ENCODE measurements around the gene L2HGDH. TPM values are rescaled to one million over a fixed set of nuclear protein-coding genes. Genes with fewer than 3 reads are reported as not detected.

The L2HGDH gene
- total RNA-seq, 1 donor = 1.2 TPM

DNA sequence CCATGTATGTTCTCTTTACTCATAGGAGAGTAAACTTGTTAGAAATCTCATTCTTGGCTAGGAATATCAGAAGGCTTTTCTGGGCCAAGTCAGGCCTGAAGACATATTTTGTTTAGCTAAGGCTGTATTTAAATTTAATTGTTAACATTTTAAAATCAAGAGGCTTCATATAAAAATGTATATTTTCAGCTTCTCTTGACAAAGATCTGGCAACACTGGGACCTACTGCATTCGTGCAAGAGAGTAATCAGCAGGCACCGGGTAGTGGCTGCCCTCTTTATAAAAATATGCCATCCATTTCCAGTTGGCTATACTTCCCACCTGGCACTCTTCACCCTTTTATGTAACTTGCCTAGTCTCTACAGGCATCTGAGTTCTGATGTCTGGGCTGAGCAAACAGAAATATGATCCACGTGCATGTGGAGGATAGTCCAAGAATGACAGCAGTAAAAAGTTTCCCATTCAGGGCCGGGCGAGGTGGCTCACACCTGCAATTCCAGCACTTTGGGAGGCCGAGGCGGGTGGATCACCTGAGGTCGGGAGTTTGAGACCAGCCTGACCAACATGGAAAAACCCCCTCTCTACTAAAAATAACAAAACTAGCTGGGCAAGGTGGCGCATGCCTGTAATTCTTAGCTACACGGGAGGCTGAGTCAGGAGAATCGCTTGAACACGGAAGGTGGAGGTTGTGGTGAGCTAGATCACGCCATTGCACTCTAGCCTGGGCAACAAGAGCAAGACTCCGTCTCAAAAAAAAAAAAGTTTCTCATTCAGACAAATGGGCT is 78.7 kb downstream of the L2HGDH start:
- Histone ChIP-seq H3K27me3 (ENCODE audit: insufficient read depth, low read length) (no peaks in the 10 kb centered on the region), H3K4me3 (ENCODE audit: low read length) (no peak overlapping the region), H3K9me3 (ENCODE audit: low read depth, low read length) (no peaks in the 10 kb centered on the region), H3K4me1 (ENCODE audit: insufficient read depth, low read length) (peaks cover 45% of the 10 kb centered on the region)

DNA sequence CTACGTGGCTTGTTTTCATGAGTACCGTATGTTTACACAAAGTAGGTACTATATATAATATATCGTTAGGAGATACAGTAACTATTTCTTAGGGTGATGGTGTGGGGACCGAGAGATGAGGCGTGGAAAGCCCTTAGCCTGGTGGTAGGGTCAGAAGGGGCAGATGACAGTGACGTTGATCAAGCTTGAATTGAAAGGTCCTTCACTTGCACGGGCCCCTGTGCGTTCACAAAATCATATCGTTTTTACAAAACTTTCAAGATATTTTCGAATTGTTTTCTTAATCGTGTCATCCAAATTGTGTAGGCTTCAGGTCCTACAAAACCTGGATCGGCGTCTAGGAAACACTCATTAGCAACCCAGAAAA is 79.8 kb downstream of the L2HGDH start:
- H3K4me1 ChIP-seq (ENCODE audit: insufficient read depth, low read length) = peaks cover 41% of the 10 kb centered on the region
- peak overlapping the region; percentile 94 for H3K4me3 ChIP-seq (ENCODE audit: low read length)
- H3K9me3 ChIP-seq (ENCODE audit: low read depth, low read length) = no peaks in the 10 kb centered on the region
- H3K27me3 ChIP-seq (ENCODE audit: insufficient read depth, low read length) = no peaks in the 10 kb centered on the region

DNA sequence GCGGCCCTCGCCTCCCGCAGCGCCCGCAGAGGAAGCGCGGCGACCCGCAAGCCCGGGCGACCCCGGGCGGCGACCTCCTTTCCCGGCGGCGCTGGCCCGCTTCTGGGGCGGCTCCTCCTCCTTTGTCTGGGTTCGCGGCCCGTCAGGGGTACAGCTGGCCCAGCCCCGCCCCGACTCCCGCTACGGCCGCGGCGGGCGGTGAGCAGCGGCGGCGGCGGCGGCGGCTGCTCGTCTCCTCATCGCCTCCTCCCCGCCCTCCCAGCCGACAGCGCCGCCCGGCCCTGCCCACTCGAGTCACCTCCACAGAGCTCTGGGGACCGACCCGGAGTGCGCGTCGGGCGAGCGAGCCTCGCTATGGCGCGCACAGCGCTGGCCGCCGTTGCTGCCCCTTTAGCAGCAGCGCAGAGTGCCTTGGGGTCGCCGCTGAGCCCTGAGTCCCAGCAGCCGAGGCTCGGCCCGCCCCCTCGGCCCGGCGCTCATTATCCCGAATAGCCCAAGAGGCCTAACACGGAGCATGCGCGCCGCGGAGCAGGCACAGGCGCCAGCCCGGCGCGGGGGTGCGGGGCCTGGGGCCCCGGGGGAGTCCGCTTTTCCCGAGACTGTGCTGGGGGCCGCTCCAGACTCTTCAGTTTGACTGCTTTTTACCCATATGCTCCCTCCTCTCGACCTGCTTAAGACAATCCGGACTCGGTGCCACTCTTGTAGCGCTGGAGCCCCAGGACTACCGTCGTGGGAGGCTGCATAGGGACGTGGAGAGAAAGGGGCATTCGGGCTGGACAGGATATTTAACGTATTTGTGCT is 80.4 kb downstream of the L2HGDH start, which contains the start of gene SOS2:
SOS2 (minus strand) TSS at position 104 of the 801 bp plus-strand sequence. CDS start 295 bp downstream, outside the sequence.
- peak within 1 kb of the TSS; percentile 94 for H3K4me3 ChIP-seq (ENCODE audit: low read length)
- H3K4me1 ChIP-seq (ENCODE audit: insufficient read depth, low read length) = peaks cover 36% of the 10 kb centered on the region
- no peaks in the 10 kb centered on the region for H3K27me3 ChIP-seq (ENCODE audit: insufficient read depth, low read length)
- H3K9me3 ChIP-seq (ENCODE audit: low read depth, low read length) = no peaks in the 10 kb centered on the region

DNA sequence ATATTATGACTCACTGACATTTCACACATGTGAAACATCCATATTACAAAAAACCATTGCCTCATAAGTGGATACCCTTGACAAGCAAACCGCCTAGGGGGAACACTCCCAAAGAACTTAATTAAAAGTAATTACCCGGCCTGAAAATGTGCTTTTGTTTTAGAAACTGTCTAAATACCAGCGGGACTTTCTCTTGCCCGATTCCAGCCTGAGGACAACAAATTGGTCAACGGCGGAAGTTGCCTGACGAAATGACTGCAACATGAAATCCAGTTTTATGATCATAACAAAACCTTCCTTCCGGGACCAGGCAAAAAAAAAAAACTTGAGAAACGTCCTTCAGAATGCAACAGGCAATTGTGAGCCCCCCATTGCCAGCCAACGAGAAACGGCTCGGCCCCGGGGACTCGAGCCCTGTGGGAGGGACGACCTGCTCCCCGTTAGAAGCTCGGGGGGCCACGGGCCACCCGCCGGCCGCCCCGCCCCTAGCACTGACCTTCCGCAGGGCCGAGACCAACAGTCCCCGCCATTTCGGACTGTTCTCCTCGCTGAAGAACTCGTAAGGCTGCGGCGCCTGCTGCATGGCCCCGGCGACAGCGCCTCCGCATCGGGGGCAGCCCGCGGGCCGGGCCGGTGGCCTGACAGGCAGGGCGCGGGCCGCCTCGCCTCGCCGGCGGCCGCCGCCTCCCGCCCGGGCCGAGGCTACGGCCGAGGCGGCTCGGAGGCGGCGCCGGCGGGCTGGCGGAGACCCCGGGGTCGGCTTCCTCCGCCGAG is 81.1 kb downstream of the L2HGDH start:
- no peaks in the 10 kb centered on the region for H3K27me3 ChIP-seq (ENCODE audit: insufficient read depth, low read length)
- H3K9me3 ChIP-seq (ENCODE audit: low read depth, low read length) = no peaks in the 10 kb centered on the region
- H3K4me3 ChIP-seq (ENCODE audit: low read length) = peak overlapping the region; percentile 94
- peaks cover 41% of the 10 kb centered on the region for H3K4me1 ChIP-seq (ENCODE audit: insufficient read depth, low read length)

DNA sequence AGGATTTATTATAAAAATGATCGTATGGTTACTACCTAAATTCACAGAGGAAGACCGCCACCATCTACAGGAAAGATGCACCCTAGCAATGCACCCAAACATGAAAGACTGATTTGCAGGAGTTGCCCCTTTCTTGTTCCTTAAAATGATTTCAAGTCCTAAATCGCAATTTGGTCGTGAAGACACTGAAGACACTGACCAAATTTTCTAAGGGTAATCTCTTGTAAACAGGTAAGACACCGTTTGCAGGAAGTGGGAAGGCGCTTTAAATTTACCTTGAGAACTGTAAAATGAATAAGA is 81.7 kb downstream of the L2HGDH start:
- peak overlapping the region; percentile 94 for H3K4me3 ChIP-seq (ENCODE audit: low read length)

DNA sequence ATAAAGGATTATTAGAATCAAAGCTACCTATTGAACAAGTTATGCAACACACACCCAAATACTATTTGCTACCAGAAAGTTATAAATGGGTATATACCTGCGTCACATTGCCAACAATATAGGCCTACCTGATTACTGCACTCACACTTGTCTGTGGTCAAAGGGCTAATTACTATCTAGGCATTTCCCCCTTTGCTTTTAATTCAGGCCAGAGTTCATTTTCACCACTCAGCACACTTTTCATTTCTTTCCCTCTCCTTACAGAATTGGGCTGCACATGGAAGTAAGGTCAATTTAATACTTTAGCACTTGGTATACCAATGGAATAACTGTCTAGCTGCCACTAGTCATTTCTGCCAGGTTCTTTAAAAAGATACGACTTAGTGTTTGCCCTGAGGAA is 82.3 kb downstream of the L2HGDH start:
- H3K4me1 ChIP-seq (ENCODE audit: insufficient read depth, low read length) = peaks cover 47% of the 10 kb centered on the region

More for the DNA sequence above, 81.7 kb downstream of the L2HGDH start:
- H3K27me3 ChIP-seq (ENCODE audit: insufficient read depth, low read length) = no peaks in the 10 kb centered on the region
- H3K4me1 ChIP-seq (ENCODE audit: insufficient read depth, low read length) = peaks cover 47% of the 10 kb centered on the region
- H3K9me3 ChIP-seq (ENCODE audit: low read depth, low read length) = no peaks in the 10 kb centered on the region

DNA sequence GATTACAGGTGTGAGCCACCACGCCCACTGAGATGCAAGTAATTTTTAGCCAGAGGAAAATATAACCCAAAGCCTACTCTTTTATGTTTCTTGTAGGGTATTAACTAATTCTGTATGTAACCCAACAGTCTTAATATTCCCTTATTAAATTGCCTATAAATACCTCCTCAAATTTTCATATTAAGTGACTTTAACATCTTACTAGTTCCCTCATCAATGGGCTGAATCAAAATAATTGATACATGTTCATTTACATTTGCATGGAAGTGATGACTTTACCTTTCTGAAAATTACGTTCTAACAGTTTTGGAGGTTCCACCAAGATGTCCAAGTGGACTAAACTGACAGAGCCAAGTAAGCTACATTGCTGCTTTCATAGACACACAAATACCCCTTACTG is 83.7 kb downstream of the L2HGDH start:
- Histone ChIP-seq H3K4me1 (ENCODE audit: insufficient read depth, low read length) (peaks cover 47% of the 10 kb centered on the region), H3K9me3 (ENCODE audit: low read depth, low read length) (no peaks in the 10 kb centered on the region), H3K4me3 (ENCODE audit: low read length) (no peak overlapping the region)

More for the DNA sequence above, 82.3 kb downstream of the L2HGDH start:
- Histone ChIP-seq H3K4me3 (ENCODE audit: low read length) (peak overlapping the region; percentile 94), H3K9me3 (ENCODE audit: low read depth, low read length) (no peaks in the 10 kb centered on the region), H3K27me3 (ENCODE audit: insufficient read depth, low read length) (no peaks in the 10 kb centered on the region)

DNA sequence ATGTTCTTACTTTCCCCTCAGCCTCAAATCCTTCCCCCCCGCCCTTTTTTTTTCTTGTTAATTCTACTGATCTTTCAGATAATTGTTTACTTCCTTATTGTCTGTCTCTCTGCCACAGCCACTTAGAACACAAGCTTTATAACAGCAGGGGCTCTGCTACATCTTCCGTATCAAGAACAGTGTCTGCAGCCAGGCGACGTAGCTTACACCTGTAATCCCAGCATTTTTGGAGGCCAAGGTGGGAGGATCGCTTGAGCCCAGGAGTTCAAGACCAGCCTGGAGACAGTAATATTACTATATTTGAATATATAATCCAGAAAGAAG is 86.1 kb downstream of the L2HGDH start:
- Histone ChIP-seq H3K9me3 (ENCODE audit: low read depth, low read length) (no peaks in the 10 kb centered on the region), H3K4me1 (ENCODE audit: insufficient read depth, low read length) (peaks cover 47% of the 10 kb centered on the region), H3K4me3 (ENCODE audit: low read length) (no peak overlapping the region), H3K27me3 (ENCODE audit: insufficient read depth, low read length) (no peaks in the 10 kb centered on the region)

More for the DNA sequence above, 83.7 kb downstream of the L2HGDH start:
- H3K27me3 ChIP-seq (ENCODE audit: insufficient read depth, low read length) = no peaks in the 10 kb centered on the region

DNA sequence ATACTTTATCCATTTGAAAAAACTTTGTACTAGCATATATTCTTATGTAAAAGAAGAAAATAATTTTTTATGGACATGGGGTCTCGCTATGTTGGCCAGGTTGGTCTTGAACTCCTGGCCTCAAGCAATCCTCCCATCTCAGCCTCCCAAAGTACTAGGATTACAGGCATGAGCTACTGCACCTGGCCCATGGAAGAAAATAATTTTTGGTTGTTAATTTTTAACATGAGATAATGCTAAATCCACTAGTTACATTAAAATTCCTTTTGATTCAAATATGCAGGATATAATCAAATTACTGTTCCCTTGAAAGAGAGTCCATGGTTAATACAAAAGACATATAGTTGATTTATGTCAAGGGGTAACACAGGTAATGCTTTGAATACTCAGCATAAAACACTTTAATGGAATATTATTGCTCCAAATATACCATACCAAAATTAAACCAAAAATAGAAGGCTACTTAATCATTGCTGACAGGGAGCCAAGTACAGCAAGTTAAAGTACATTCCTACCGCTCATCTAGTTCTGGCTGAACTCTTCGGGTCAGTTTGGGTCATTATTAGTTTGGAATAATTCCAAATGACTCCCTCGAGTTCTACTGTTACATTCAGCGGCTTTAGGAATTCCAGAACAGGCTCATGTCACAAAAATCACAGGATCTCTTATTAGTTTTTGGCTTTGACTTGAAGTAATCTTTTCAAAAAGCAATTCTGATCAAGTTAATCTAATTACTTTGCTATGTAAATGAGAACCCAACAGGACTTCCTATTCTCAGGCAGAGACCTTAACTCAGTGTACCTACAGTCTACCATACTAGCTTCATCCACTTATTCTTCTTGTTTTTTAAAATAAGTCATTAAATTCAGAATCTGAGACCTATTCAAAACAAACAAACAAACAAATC is 86.7 kb downstream of the L2HGDH start:
- no peaks in the 10 kb centered on the region for H3K27me3 ChIP-seq (ENCODE audit: insufficient read depth, low read length)
- no peaks in the 10 kb centered on the region for H3K9me3 ChIP-seq (ENCODE audit: low read depth, low read length)
- H3K4me1 ChIP-seq (ENCODE audit: insufficient read depth, low read length) = peaks cover 47% of the 10 kb centered on the region
- no peak overlapping the region for H3K4me3 ChIP-seq (ENCODE audit: low read length)

DNA sequence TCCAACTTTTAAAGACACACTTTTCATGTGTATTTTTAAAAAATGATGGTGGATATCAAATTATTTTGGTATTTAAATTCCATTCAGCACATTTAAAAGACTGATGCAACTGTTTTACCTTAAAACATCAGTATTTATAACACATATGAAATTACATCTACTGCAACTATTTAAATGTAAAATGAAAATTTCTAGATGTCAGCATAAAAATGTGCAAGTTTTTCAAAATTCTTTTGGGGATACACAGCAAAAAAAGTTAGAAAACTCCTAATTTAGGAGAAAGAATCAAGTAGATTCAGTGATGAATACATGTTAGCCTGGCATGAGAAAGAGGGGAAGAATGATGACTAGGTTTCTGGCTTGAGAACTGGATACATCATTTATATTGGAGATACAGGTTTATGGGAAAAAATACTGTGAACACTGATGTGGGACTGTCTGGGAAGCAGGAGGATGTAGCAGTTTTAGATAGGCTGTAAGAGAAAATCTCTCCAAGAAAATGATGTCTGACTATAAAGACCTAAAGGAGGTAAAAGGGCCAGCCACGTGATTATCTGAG is 89.9 kb downstream of the L2HGDH start:
- no peak overlapping the region for H3K4me3 ChIP-seq (ENCODE audit: low read length)
- H3K4me1 ChIP-seq (ENCODE audit: insufficient read depth, low read length) = peaks cover 25% of the 10 kb centered on the region
- H3K9me3 ChIP-seq (ENCODE audit: low read depth, low read length) = no peaks in the 10 kb centered on the region
- H3K27me3 ChIP-seq (ENCODE audit: insufficient read depth, low read length) = no peaks in the 10 kb centered on the region

DNA sequence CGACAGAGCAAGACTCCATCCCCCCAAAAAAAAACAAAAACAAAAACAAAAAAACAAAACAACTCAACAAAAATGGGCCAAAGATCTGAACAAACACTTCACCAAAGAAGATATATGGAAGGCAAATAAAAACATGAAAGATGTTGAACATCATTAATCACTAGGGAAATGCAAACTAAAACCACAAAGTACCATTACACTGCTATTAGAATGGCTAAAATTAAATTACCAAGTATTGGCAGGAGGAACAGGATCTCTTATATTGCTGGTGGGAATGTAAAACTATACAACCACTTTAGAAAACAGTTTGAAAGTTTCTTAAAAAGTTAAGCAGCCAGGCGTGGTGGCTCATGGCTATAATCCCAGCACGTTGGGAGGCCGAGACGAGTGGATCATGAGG is 93.5 kb downstream of the L2HGDH start:
- Histone ChIP-seq H3K27me3 (ENCODE audit: insufficient read depth, low read length) (no peaks in the 10 kb centered on the region), H3K4me1 (ENCODE audit: insufficient read depth, low read length) (peaks cover 11% of the 10 kb centered on the region), H3K4me3 (ENCODE audit: low read length) (no peak overlapping the region), H3K9me3 (ENCODE audit: low read depth, low read length) (no peaks in the 10 kb centered on the region)

DNA sequence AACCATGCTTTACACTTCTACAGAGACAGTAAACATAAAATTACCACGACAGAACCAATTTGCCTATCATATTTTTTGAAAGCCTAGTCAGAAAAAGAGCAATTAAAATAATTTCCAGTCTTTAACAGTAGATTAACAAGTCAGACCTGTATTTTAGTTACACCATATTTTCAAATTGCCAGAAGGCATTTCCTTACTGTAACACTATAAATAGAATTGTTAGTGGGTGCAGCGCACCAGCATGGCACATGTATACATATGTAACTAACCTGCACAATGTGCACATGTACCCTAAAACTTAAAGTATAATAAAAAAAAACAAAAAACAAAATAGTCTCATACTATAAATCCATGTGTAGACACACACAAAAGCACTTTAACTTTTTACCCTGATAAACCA is 96.6 kb downstream of the L2HGDH start:
- no peaks in the 10 kb centered on the region for H3K27me3 ChIP-seq (ENCODE audit: insufficient read depth, low read length)
- H3K4me3 ChIP-seq (ENCODE audit: low read length) = no peak overlapping the region
- no peaks in the 10 kb centered on the region for H3K4me1 ChIP-seq (ENCODE audit: insufficient read depth, low read length)
- no peaks in the 10 kb centered on the region for H3K9me3 ChIP-seq (ENCODE audit: low read depth, low read length)

DNA sequence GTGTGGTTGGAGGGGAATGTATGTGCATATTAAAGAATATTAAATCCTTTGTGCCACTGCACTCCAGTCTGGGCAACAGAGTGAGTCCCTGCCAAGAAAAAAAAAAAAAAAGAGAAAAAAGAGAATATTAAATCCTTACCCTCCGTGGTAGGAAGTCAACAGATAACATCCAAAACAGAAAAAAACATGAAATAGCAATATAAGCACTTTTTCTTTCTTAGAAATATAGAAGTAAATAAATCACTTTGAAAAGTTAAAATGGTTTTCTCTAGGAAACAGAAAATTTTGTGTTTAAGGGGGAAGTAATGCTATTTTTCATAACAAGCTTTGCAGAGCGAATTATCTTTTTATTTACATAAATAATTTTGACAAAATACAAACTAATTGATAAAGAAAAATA is 98.2 kb downstream of the L2HGDH start:
- Histone ChIP-seq H3K4me1 (ENCODE audit: insufficient read depth, low read length) (no peaks in the 10 kb centered on the region), H3K27me3 (ENCODE audit: insufficient read depth, low read length) (no peaks in the 10 kb centered on the region), H3K9me3 (ENCODE audit: low read depth, low read length) (no peaks in the 10 kb centered on the region), H3K4me3 (ENCODE audit: low read length) (no peak overlapping the region)

DNA sequence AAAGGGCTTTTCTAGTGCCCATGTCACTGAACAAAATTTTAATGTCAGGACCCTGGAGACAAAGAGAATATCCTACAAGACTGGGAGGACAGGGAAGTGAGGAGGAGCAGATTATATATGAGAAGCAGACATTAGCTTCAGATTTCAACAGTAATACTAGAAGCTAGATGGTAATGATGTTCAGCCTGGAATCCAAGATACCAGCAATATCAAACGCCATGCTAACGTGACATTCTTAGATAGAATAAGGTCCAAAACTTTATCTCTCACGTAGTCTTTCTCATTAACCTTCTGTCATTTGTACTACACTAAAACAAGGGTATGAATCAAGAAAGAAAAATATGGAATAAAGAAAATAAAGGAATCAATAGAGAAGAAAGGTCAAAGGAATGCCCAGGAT is 99.3 kb downstream of the L2HGDH start:
- Histone ChIP-seq H3K4me1 (ENCODE audit: insufficient read depth, low read length) (no peaks in the 10 kb centered on the region), H3K9me3 (ENCODE audit: low read depth, low read length) (no peaks in the 10 kb centered on the region), H3K4me3 (ENCODE audit: low read length) (no peak overlapping the region), H3K27me3 (ENCODE audit: insufficient read depth, low read length) (no peaks in the 10 kb centered on the region)
